Non-pigmented ciliary epithelial cell (primary cell): ENCODE results near the gene SYNRG.
"Not testable (repeated sequence)": the region's sequence is repeated elsewhere in the genome, so short reads cannot be mapped to it uniquely, and the experiment has no call there.

Experiments used
- DNase-seq: peaks from one replicate; pipeline ENCODE4 v3.0.0-alpha.2; 2010; ENCODE audit warnings: low read depth

The SYNRG gene, protein sequence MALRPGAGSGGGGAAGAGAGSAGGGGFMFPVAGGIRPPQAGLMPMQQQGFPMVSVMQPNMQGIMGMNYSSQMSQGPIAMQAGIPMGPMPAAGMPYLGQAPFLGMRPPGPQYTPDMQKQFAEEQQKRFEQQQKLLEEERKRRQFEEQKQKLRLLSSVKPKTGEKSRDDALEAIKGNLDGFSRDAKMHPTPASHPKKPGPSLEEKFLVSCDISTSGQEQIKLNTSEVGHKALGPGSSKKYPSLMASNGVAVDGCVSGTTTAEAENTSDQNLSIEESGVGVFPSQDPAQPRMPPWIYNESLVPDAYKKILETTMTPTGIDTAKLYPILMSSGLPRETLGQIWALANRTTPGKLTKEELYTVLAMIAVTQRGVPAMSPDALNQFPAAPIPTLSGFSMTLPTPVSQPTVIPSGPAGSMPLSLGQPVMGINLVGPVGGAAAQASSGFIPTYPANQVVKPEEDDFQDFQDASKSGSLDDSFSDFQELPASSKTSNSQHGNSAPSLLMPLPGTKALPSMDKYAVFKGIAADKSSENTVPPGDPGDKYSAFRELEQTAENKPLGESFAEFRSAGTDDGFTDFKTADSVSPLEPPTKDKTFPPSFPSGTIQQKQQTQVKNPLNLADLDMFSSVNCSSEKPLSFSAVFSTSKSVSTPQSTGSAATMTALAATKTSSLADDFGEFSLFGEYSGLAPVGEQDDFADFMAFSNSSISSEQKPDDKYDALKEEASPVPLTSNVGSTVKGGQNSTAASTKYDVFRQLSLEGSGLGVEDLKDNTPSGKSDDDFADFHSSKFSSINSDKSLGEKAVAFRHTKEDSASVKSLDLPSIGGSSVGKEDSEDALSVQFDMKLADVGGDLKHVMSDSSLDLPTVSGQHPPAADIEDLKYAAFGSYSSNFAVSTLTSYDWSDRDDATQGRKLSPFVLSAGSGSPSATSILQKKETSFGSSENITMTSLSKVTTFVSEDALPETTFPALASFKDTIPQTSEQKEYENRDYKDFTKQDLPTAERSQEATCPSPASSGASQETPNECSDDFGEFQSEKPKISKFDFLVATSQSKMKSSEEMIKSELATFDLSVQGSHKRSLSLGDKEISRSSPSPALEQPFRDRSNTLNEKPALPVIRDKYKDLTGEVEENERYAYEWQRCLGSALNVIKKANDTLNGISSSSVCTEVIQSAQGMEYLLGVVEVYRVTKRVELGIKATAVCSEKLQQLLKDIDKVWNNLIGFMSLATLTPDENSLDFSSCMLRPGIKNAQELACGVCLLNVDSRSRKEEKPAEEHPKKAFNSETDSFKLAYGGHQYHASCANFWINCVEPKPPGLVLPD (N-terminal part only)

DNA sequence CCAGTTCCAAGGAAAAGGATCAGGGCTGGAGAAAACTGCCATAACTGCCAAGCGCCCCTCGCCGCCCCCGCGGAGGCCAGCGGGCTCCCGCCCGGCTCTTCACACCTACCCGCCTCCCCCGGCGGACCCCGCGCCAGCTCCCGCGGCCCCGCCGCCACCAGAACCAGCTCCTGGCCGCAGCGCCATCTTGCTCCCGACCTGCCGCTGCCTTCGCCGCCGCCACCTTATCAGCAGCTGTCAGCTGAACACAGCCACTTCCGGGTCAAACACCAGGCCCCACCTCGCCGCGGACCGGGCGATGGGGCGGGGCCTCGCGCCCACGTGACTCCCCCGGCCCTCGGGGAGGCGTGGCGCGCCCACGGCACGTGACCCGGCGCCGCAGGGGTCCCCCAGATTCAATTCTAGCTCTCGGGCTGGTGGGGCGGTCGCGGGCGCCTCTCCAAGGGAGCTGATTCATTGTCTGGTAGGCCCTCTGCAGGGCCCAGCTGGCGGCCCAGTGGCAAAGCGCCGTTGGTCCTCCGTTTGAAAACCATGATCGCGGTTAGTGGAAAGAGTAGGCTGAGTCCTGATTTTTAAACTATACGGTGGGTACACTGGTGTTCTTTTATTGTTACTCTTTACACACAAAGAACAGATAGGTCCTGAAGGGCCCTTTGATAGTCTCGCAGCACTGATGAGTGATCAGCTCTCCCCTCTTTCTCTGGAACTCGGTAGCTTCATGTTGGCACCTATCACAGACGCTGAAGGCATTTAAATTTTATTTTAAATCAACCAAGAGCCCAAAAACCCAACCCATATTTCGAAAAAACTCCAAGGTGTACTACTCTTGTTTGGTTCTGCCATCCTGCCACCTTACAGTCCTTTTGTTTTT lies at the start of gene SYNRG:
SYNRG (minus strand) TSS at position 249 of the 871 bp plus-strand sequence; CDS start at position 186, 63 bp downstream.
- DNase-seq = peak; percentile 71

DNA sequence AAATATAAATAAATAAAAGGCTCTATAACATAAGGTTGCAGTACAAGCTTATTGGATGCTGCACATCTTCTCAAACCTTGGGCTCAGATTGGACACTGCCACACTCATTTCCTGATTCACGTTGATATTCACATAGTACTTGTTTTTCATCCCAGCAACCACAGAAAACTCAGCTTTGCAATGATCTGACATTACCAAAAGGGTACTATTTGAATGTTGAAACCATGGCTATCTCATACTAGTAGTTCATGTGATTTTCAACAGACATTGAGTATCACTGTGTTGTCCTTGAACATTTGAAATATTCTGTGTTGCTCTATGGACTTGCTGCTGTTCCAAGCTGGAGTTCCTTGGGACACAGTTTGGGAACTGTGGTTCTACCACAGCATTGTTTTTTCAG lies 48.0 kb upstream of the SYNRG start:
- DNase-seq = no peak

DNA sequence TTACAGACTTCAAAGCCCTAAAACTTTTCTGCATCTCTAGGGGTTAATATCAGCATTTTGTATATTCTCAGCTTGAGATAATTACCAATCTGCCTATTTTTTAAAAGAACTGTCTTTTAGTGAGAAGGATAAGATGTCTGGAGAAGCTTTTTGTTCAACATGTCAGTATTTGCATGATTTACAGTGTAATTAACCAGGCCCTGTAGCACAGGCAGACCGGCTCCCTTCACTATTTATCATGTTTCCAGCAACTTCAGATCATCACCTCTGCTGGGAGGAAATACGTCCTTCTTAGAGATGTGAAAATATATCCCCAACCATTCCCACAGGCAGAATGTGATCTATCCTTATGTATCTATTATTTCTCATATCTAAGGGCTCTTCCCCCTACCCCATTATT lies 42.6 kb upstream of the SYNRG start:
- DNase-seq = no peak

DNA sequence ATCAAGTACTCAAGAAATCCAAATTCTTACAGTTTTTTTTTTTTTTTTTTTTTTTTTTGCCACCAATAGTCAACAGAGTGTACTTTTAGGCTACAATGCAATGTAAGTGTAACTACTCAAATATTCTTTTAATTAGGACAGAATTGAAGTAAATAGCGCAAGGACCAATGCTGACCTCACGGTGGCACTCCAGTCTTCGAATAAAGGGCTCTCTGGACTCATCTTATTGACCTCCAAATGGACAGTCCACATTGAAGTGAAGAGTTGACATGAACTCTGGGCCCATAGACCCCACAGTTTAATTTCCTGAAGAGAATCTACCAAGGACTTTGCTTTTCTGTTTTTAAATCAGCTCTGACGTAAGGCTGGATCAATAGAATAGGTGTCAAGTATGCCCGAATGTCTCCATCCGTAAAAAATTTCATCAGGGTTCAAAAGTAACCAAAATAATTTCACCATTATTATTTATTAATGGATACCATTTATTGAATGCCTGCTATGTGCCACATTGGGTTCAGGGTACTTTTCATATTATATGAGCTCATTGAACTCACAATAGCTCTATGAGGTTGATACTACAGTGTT lies 41.3 kb upstream of the SYNRG start:
- no peak for DNase-seq

DNA sequence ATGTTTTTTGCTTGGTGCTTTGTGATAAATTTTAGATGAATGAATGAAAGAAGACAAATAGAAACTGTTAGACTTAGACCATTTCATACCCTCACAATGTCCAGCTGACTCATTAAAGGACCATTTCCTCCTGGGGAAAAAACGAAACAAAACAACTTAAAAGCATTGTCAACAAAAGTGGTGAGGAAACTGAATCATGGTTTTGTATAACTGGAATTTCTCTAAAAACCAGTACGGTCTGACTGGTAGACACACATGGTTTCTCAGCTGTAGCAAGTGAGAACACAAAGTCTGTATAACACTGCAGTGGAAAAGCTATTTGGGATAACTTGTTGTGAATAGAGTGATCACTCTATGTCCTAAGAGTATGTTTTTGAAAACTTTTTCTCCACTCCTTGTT lies 39.3 kb upstream of the SYNRG start:
- peak; percentile 73 for DNase-seq

DNA sequence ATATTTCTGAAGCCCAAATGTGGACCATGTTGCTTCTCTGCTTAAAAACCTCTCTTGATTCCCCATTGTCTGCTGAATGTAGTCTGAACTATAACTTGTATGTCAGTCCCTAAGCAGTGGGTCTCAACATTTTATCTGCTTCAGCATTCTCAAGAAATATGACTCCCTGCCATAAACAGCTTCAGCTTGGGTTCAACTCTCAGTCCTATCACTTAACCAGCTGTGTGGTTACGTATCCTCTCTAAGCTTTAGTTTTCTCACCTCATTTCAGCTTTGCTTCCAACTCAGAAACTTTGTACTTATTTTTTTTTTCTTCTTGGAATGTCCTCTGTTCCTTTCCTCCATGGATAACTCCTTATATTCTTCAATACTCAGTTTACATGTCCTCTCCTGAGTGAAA lies 38.6 kb upstream of the SYNRG start:
- no peak for DNase-seq

DNA sequence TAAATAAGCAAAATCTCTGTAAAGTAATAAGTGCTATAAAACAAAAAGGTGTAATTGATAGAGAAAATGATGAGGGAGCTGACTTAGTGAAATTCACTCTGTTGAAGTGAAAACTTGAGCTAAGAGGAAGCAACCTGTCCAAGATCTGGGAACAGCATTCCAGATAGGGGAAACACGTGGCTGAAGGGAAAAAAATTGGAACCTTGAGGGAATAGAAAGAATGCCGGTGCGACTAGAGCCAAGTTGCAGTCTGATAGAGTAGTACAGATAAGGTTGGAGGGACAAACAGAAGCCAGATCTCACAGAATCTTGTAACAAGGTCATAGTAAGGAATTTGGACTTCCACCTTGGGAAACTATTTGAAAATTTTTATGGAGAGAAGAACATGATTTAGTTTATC lies 34.7 kb upstream of the SYNRG start:
- no peak for DNase-seq

DNA sequence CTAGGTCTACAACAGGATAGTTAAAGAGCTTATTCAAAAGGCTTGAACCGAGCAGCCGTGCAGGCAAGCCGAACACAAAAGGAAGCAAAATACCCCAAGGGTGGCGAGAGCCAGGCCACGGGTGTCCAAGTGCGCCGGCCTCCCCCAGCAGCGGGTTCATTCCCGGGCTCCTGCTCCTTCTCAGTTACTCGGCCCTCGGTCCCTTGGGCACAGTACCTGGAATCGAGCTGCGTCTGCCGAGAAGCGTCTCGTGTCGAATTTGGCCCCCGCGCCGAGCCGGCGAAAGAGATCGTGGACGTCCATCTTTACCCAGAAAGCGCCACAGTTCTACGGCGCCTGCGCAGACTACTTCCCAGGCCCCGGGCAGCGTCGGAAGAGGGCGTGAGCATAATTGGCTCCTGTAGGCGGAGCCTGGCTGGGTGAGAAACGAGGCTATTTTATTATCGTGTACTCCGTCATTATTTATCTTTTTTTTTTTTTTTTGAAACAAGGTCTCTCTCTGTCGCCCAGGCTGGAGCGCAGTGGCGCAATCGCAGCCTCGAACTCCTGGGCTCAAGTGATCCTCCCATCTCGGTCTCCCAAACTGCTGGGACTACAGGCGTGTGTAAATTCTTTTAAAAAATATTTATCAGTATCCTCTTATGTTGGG lies 34.0 kb upstream of the SYNRG start, which contains the start of gene DDX52:
DDX52 (minus strand) TSS at position 329 of the 649 bp plus-strand sequence; CDS start at position 303, 26 bp downstream.
- peak; percentile 50 for DNase-seq

DNA sequence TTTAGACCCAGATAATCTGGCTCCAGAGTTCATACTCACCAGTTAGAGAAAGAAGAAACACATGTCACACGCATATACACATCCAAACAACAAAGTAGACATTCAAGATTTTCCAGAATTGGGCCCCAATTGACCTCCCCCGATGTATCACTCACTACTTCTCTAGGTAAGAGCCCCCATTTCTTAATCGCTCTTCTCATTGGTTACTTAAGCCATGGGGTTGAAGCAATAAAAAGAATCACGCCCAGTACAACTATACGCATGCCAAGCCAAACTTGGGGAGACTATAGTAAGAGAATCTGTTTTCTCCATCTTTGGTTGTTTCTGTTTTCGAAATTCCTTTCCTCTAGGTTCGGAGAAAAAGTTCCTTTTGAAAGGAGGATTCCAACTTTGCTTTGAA lies 33.5 kb upstream of the SYNRG start:
- DNase-seq = no peak

DNA sequence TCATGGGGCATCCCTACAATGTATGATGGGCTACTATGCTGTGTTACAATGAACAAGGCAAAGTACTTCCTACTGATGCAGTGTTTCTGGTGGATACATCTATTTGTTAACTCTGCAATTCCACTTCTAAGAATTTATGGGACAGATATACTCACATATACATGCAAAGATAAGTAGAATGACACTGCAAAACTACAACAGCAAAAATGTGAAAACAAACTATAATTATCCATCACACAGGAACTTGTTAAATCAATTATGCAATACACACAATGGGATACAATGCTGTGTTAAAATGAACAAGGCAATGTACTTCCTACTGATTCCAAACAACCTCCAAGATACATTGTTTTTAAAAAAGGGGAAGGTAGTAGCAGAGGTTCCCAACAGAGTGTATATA lies 30.8 kb upstream of the SYNRG start:
- DNase-seq = no peak

DNA sequence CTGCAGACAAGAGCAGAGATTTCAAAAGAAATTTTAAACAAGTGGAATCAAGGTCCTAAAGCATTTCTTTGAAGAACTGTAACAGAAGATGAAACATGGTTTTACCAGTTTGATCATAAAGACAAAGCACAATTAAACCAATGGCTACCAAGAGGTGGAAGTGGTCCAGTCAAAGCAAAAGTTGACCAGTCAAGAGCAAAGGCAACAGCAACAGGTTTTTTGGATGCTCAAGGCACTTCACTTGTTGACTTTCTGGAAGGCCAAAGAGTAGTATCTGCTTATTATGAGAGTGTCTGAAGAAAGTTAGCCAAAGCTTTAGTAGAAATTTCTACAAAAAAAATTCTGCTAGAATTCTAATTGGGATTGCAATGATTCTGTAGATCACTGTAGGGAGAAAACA lies 28.7 kb upstream of the SYNRG start:
- DNase-seq = no peak

DNA sequence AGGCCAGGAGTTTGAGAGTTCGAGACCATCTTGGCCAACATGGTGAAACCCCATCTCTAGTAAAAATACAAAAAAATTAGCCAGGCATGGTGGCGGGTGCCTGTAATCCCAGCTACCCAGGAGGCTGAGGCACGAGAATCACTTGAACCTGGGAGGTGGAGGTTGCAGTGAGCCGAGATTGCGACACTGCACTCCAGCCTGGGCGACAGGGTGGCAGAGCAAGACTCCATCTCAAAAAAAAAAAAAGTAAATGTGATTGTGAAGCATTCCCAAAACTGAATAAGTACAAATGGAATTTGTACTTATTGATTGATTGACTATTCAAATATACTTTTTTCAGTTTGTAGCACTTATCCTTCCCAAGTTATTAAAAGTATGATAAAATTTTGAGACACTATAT lies 7.2 kb upstream of the SYNRG start:
- not testable (repeated sequence) for DNase-seq

DNA sequence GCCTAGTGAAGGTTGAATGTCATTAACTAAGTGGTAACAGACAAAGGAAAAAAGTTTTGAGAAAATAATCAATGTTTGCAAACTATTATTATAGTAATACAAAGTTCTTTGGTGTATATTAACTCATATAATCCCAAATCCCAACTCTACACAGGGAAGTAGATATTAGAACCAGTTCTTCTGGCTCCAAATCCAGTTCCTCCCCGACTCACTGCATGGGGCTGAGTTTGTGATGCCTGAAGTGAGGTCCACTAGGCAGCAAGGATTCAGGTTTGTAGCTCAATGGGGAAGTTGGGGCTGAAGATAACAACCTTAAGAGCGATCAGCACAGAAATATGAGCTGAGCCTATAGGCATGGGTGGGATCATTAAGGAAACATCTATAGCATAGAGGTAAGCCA lies 5.6 kb upstream of the SYNRG start:
- DNase-seq = no peak

DNA sequence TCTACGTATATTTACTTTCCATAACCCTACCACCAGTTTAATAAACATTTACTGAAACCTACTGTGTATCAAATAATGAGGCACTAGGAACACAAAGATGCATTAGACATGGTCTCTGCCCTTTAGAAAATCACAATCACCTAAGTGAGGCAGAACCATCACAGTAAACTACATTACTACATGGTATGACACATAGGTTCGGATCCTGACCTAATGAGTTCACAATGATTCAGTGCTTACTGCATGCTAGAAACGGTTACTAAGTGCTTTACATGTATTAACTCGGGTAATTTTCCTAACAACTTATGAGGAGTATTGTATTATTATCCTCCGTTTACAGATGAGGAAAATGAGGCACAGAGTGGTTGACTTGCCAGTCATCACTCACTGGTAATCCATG lies 5.2 kb upstream of the SYNRG start:
- DNase-seq = peak; percentile 48

DNA sequence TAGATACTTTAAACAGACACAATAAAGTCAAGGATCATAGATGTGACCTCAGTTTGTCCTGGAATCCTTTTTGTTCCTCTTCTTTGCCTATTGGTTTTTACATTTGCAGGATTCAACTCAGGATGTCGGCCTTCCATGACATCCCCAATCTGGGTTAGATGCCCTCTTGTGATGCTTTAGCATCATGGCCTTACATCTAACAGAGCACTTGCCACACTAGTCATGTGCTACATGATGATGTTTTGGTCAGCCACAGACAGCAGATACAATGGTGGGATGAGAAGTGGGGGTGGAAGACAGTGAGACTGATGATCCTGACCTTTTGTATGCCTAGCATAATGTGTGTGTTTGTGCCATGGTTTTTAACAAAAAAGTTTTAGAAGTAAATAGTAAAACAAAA lies 1.8 kb upstream of the SYNRG start:
- DNase-seq = no peak

DNA sequence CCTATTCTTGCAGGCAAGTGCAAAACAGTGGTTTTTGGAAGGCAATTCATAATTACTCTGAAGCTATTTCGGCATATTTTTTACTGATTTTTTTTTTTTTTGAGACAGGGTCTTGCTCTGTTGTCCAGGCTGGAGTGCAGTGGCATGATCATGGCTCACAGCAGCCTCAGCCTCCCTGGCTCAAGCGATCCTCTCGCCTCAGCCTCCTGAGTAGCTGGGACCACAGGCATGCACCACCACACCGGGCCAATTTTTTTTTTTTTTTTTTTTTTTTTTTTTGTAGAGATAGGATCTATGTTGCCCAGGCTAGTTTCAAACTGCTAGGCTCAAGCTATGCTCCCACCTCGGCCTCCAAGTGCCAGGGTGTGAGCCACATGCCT lies 813 bp upstream of the SYNRG start:
- DNase-seq = not testable (repeated sequence)

DNA sequence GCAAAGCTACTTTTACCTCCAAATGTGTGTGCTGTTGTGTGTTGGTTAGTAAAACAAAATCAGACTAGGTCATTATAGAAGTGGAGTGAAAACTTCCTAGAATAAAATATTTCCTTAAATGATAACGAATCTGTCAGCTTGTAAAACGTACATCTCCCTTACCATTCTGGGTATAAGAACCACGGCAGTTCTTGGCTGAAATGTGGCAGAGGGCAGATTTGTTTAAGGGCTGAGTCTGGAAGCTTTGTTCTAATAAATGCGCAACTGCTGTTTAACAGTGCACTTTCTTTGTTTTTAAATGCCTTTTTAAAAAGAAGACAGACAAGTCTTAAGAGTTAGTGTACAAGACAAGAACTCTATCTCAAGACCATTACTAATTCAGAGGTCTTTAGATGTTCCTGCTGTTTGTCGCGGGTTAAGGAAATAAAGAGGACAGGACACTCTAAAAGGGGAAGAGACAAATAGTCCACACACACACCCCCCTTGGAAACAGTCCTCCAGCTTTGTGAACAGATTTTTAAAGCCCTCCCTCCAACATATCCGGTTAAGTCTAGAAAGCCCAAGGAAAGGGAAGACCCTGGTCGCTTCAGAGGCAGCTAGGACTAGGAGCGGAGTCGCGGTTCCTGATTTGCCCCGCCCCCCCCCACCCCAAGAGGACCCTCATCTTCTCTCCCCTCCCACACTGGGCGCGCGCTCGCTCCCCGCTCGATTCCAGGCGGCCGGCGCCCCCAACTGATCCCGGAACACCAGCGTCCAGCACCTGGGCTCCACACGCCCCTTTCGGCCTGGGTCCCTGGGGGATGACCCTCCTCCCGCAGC lies 658 bp downstream of the SYNRG start:
- no peak for DNase-seq

DNA sequence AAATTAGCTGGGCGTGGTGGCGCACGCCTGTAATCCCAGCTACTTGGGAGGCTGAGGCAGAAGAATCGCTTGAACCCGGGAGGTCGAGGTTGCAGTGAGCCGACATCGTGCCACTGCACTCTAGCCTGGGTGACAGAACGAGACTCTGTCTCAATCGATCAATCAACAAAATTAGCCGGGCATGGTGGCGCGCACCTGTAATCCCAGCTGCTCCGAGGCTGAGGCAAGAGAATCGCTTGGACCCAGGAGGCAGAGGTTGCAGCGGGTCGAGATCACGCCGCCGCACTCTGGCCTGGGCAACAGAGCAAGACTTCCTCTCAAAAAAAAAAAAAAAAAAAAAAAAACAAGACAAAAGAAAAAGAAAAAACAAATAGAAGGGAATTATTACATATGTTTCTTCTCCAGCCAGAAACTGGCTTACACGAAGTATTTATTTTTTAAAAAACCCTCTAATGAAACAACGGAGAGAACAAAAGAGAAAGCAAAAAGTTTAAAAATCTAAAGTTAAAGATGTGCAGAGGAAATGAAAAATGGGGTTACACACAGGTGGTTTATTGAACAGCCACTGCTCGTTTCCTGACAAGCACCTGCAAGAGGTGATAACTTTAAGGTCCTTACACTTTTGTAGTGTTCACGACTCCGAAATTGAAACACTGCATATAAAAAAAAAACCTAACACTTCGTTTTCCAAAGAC lies 1.4 kb downstream of the SYNRG start:
- no peak for DNase-seq
